ENCODE measurements around the gene CBFA2T3.

The CBFA2T3 gene

DNA sequence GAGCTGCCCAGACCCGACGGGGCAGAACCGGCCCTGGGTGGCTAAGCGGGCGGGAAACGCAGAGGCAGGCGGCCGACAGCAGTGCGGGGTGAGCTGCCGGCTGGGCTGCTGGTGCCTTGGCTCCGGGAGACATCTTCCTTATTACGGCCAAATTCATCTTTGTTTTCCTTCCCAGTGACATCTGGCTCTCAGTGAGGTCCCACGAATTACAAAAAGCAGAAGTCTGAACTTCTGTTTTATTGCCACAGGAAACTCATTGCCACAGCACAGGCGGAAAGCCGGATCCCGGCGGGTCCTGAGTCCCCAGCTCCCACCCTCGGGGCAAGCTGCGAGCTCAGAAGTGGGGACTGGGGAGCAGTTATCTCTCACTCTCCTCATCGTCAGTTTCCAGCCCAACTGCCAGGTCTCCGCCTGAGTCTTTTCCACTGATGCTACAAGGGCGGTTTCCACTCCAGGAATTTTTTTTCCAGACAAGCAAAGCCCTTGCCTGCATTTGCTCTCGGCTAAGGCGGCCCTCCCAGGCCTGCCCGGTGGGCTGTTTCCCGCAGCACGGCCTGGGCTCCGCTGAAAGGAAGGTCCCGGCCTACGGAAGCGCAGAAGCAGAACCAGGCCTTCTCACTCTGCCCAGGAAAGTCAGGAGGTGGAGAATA lies 40.3 kb downstream of the CBFA2T3 start:
- DNase-seq: no peak

DNA sequence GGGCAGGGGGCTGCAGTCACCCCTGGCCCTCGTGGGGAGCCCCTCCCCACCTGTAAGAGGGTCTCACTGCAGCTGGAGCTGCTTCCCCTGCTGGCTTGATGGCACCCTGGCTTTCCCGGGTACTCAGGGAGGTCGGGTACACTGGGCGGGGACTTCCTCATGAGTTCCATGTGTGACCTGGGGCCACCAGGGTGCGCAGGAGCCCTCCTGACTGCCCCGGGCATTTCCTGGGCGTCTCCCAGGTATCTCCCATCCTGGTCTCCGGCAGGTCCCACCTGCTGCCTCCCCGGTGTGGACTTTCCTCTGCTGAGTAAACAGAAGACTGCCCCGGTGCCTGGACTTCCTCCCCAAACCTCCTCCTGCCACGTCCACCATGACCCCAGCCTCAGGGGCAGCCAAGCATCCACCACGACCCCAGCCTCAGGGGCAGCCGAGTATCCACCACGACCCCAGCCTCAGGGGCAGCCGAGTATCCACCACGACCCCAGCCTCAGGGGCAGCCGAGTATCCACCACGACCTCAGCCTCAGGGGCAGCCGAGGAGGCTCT lies 40.9 kb downstream of the CBFA2T3 start:
- no peak for DNase-seq

- DNase-seq: no peak
Measured at GRCh38 chr16:88934066-88934667, 42.8 kb downstream of the CBFA2T3 start.

GRCh38 chr16:88932929-88933328 lies 44.1 kb downstream of the CBFA2T3 start:
- no peak for DNase-seq

DNA sequence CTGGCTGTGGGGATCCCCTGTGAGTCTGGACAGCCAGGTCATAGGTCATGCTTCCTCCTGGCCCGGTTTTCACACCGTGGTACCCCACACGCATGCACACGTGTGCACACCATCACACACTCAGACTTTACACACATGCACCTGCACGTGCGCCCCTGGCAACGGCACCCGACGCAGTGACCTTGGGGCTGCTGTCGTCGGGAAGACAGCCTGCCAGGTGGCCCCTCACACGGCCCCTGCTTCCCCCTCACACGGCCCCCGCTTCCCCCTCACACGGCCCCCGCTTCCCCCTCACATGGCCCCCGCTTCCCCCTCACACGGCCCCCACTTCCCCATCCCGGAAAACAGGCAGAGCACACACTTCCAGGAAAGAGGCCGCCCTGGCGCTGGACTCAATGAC lies 45.1 kb downstream of the CBFA2T3 start:
- no peak for DNase-seq

DNA sequence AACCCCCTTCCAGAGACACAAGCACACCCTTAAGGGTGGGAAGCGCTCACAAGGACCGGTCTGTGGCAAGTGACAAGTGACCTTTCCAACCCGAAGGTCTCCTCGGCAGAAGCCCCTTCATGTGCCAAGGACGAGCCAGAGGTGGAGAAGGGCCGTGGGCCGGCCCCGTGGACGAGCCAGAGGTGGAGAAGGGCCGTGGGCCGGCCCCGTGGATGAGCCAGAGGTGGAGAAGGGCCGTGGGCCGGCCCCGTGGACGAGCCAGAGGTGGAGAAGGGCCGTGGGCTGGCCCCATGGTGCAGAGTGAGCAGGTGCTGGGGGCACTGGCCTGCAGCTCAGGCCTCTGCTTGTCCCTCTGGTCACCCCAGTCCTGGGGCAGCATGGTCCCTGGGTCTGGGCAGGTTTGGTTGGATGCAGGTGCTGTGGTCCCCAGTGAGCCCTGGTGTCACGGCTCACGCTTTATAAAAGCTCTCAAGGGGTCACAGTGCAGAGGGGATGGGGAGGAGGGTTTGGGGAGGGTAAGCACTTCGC lies 45.6 kb downstream of the CBFA2T3 start:
- DNase-seq: no peak

GRCh38 chr16:88930716-88931115 lies 46.3 kb downstream of the CBFA2T3 start:
- DNase-seq: no peak

DNA sequence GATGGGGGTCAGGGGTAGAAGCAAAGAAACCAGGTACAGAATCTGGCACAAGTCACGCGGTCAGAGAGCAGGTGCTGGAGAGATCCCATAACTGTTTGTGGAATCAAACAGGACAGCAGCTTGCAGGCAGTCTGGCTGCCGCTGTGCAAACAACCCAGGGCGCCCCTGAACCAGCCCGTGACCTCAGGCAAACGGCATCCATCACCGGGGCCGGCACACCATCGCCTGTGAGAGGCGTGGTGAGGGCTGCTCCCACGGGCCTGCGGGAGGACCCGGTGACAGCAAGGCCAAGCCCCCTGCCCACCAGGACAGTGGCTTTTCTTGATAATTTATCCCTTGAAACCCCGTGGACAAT lies 47.9 kb downstream of the CBFA2T3 start:
- peak; percentile 30 for DNase-seq

DNA sequence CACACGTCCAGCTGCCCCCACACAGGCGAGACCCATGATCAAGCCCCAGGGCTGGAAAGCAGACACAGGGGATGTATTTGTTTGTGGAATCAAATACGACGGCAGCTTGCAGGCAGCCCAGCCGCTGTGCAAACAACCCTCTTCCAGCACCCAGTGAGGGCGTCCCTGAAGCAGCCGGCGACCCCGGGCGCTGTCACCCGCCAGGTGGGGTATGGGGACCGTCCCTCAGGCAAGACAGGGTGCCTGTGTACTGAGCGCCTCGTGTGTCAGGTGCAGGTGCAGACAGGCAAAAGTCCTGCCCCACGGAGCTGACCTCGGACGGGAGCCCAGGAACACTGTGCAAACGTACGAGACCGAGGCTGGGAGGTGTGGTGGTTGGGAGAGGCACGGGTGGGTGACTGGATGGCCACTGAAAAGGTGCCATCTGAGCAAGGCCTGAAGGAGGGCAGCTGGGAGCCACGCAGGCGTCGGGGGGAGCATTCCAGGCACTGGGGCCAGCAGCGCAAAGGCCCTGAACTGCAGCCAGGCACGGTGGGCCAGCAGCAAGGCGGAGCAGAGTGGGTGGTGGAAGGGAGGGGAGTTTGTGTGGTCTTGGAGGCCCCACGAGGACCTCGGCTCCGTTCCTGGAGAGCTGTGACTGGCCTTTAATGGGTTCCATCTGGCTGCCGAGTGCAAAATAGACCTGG lies 48.5 kb downstream of the CBFA2T3 start:
- no peak for DNase-seq

GRCh38 chr16:88927661-88928060 lies 49.3 kb downstream of the CBFA2T3 start:
- no peak for DNase-seq

DNA sequence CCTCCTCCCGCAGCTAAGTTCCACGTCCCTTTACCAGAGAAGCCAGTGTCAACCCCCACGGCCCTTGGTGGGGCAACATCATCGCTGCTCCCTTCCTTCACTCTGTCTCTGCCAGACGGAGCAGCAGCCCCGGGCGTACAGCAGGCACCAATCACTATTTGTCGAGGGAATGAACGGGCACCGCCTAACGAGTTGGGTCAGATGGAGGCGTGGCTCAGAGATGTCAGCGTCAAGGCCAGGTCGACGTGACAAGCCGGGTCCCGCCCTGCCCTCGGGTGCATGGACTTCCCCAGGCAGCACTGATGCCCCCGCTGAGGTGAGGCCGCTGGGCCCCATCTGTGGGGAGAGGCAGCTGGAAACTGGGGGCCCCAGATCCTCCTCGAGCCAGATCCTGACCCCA lies 50.0 kb downstream of the CBFA2T3 start:
- DNase-seq: no peak

- no peak for DNase-seq
Measured at GRCh38 chr16:88926374-88926990, 50.5 kb downstream of the CBFA2T3 start.

- no peak for DNase-seq
Measured at GRCh38 chr16:88925540-88925887, 51.5 kb downstream of the CBFA2T3 start.

- DNase-seq: peak; percentile 14
Measured at GRCh38 chr16:88924834-88925539, 52.0 kb downstream of the CBFA2T3 start.

GRCh38 chr16:88923926-88924833 lies 52.8 kb downstream of the CBFA2T3 start:
- DNase-seq: no peak

DNA sequence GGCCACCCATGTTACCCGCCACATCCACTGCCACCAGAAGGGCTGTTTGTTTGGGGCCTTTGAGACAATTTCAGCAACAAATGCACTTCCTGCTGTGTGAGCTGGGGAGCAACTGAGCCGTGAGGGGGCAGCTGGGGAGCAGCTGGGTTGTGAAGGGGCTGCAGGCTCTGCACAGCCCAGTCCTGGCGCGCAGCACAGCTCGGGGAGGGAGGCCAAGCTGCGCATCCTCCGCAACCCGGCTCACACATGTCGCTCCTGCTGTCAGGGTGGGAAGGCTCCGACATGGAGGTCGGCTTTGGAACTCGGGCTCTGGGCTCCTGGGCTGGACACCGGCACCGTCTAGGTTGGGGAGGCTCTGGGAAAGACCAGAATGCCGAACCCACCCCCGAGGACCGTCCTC lies 53.6 kb downstream of the CBFA2T3 start:
- no peak for DNase-seq

GRCh38 chr16:88922826-88923410 lies 54.1 kb downstream of the CBFA2T3 start:
- no peak for DNase-seq

- DNase-seq: no peak
Measured at GRCh38 chr16:88922114-88922825, 54.7 kb downstream of the CBFA2T3 start.

DNA sequence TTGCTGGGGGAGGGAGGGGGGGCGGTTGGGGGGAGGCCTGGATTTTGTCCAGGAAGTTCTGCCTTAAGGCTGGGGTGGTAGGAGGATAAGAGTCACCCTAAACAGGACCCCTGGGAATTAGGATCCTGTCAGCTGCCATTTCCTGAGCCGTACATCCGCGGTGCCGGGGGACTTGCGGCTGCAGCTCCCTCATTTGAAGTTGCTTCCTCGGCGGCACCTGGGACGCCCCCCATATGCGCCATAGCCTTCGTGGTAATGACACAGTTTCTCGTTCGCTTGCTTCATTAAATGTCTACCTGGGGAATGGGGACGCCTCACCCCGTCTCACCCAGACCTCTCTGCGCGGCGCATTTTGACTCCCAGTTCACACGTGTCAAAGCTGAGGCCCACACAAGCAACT lies 55.4 kb downstream of the CBFA2T3 start:
- DNase-seq: no peak
